Amniotic stem cell (primary cell): ENCODE measurements around the gene SMIM35.
"Not testable (repeated sequence)": the region's sequence is repeated elsewhere in the genome, so short reads cannot be mapped to it uniquely, and the experiment has no call there.

Experiments
- DNase-seq: peaks from one replicate; lab custom pipeline; 2025; lab: John Stamatoyannopoulos, UW

Gene SMIM35

DNA sequence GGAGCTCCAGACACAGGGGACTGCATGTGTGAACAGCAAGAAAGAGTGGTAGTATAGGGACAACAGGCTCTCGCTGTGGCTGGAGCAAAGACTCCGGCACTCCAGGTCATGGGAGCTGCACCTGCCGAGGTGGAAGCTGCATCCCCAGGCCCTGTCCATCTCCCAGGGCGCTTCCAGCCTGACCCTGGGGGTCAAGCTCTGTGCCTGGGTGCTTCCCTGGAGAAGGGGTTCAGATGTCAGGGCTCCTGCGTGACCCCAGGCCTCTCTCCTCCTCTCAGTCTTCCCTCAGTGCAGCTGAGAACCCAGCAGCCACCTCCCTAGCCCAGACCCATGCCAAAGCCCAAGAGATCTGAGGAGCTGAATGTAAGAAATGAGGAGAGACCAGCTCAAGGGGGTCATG, 6.5 kb downstream of the SMIM35 start:
- DNase-seq = no peak

DNA sequence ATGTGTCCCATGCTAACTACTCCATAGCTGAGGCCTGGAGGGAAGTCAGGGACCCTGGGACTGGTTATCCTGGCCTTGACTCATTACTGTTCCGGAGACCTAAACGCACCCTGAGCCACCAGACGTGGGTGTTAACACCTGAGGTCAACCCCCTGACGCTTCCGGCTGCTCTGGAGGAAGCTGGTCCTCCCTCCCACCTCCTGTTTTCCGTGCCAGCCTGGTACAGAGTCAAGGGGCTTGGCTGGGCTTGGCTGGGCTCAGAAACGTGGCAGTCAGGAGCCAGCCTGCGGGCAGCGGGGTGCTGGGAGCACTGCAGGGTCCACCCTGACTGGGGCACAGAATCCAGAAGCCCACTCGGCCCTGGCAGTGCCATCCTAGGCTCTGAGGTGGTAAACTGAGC, 7.3 kb downstream of the SMIM35 start:
- DNase-seq = no peak

DNA sequence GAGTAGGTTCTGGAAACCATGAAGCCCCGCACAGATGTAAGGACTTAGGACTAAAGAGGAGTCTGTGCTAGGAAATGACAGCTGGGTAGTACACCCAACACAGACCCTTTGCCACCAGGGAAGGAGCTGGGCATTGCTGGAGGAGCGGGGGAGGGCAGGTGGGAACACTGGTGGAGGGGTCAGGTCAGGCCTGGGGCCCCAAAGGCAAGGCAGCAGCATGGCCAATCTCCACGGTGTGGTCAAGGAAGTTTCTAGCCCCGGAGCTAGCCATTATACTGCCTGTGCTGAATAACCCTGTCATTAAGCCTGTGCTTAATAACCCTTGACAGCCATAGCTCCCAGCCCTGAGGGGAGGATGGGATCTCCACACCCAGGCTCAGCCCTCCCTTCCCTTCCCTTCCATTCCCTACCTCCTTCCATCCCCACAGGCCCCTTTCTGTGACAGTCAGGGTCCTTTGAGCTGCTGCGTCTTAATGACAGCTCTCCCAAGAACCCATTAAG, 7.8 kb downstream of the SMIM35 start:
- no peak for DNase-seq

DNA sequence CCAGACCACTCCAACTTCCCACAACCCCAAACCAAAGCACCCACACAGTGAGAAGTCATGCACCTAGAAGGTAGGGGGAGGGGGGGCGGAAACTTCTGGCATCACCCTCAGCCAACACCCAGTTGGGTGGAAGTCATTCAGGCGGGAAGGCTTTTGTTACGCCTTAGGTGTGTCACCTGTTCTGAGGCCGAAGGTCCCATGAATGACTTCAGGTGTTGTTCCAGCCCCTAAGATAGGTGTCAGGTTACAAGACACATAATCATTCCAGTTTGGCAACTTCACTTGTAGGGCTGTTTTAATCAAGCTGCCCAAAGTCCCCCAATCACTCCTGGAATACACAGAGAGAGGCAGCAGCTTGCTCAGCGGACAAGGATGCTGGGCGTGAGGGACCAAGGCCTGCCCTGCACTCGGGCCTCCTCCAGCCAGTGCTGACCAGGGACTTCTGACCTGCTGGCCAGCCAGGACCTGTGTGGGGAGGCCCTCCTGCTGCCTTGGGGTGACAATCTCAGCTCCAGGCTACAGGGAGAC, 9.9 kb downstream of the SMIM35 start, which contains the start of gene TMPRSS4:
Gene TMPRSS4 (plus strand): TSS at position 325 of the 528 bp plus-strand sequence. CDS start 225 bp downstream, outside the sequence.
- DNase-seq = no peak

DNA sequence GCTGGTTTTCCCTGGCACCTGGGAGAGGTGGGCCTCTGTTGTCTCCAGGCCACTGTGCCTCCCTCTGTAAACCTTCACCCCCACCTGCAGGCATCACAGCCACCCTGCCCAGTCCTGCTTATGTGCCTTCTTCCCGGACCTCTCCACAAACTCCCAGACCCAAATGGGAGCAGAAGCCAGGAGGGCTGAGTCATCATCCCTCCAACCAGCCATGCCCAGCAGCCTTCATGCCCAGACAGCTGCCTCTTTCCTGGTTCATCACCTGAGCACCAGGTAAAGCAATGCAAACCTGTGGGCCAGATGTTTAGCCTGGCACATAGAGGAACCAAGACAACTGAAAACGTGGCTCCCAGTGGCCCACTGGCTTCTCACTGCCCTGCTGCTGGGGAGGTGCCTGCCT, 12.0 kb downstream of the SMIM35 start:
- DNase-seq = no peak

DNA sequence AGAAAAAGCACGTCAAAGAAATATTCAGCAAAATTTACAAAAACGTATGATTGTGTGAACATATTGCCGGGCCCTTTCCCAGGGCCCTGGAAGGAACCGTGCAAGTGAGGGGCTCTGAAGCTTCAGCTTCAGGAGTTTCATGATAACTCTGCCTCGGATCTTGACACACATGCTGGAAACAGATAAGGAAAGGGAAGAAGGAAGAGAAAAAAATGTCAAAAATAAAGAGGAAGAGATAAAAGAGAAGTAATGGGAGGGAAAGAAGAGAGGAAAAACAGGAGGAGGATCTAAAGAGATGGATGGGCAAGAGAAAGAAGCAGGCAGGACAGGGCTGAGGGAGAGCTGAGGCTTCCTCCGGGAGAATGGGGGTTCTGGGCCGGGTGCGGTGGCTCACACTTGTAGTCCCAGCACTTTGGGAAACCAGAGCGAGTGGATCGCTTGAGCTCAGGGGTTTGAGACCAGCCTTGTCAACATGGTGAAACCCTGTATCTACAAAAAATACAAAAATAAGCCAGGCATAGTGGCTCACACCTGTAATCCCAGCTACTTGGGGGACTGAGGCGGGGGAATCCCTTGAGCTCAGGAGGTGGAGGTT, 12.6 kb downstream of the SMIM35 start:
- DNase-seq = no peak

DNA sequence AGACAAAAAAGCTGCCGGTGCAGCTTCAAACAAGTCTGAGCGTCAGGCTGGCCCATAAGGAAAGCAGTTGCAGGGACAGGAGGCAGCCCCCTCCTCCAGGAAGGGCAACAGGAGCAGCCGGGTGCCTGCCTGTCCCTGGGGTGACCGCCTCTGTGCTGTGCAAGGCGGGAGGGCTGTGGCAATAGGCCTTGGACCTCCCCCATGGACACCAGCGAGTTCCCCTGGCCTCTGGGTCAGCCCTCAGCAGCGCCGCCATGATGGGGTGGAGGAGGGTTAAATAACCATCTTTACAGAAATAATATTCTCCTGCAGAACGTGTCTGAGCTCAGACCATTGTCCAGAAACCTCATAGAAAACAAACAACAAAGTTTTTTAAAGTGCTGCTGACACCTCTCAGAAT, 13.2 kb downstream of the SMIM35 start:
- DNase-seq = no peak

DNA sequence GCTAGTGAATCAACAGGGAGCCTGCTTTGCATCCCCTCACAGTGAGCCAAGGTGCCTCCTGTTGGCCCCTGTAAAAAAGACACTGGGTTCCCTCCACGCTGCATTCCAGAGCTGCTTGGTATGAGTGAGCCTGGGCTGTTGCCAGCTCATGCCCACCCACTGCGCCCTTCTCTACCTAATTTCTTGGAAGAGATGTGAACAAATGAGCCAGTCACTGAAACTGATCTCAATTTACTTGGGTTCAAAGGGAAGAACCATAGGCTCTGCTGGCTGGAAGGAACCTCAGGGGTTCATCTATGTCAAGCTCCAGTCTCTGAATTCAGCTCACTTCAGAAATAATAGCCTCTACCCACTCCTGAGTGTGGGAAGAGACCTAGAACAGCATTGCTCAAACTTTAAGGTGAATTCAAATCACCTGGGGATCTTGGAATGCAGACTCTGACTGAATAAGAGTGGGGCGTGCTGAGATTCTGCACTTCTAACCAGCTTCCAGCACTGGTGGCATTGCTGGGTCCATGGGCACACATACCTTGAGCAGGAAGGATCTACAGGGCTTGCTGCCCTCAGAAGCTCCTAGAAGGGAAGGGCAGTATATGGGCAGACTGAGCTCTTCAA, 15.2 kb downstream of the SMIM35 start:
- DNase-seq = no peak

DNA sequence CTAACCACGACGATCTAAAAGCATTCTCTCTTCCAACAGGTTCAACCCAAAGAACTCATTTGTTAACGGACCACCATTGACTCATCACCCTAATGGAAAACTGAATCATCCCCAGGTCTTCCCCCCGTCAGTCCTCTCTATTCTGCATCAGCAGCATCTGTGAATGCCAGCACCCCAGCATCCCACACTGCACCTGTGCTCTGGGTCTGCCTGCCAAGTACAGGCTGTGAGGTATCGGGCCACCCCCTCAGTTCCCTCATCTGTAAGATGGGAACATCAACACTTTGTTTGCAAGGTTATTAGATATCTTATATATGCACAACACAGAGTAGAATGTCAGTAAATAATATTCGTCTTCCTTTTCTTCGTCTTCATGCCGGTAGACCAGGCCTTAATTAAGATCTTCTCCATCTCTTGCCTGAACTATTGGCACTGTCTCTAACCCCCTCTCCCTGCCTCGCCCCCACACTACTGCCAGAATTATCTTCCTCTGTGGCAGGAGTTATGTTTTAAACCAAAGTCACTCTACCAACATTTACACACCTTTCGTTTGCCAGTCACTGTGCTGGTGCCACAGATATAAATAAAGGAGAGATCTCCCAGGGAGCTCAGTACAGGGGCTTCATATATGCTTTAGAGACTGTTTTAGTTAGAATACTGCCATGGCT, 17.7 kb downstream of the SMIM35 start:
- no peak for DNase-seq

DNA sequence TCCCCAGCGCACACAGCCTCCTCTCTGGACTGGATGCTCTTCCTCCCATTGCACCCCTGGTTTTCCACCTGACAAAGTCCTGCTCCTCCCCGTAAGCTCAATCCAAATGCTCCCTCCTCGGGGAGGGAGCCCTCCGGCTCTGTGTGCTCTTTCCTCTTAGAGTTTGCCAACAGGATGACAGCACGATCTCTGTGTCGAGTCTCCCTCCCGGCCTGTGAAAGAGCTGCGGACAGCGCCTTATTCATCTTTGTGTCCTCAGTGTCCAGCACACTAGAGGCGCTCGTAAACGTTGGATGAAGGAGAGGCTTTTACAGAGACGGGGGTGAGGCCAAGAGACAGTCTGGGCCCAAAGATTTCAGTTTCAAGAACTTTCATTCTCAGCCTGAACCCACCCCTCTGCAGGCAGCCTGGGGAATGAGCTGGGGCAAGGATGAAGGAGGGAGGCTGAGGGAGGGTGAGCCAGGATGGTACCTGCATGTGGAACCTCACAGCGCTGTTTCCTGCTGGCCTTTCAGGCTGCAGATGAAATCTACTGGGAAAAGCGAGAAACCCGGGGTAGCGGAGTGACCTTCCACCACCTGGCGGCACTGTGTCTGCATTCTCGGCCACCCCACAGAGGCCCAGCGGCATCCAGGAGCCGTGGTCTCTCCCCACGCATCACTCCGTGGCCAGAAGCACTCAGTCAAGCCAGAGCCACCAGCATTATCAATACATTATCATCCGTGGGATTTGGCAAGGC, 18.4 kb downstream of the SMIM35 start:
- no peak for DNase-seq

DNA sequence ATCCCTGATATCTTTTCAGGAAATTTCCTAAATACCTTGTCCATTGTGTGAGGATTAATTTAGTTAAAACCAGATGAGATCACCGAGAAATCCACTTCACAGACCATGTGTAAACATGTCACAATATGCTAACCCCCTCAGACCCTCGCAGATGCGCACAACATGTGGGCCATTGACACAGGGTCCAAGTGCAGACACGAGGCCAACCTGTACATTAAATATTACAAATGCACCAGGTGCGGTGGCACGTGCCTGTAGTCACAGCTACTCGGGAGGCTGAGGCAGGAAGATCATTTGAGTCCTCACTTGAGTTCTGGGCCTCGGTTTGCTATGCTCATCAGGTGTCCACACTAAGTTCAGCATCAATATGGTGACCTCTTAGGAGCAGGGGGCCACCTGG, 19.8 kb downstream of the SMIM35 start:
- no peak for DNase-seq

DNA sequence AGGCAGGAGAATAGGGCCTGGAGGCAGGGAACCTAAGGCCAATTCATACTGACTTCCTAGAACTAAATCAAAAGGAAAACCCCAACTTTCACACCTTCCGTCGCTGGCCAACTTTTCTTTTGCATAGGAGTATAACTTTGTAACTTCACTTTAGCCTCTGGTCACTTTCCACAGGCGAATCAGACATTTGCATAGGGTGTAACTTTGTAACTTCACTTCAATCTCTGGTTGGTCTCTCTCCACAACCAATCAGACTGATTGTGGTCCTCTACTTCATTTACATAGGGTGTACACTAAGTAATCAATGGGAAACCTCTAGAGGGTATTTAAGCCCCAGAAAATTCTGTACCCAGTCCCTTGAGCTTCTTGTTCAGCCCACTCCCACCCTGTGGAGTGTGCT, 21.4 kb downstream of the SMIM35 start:
- DNase-seq = no peak

DNA sequence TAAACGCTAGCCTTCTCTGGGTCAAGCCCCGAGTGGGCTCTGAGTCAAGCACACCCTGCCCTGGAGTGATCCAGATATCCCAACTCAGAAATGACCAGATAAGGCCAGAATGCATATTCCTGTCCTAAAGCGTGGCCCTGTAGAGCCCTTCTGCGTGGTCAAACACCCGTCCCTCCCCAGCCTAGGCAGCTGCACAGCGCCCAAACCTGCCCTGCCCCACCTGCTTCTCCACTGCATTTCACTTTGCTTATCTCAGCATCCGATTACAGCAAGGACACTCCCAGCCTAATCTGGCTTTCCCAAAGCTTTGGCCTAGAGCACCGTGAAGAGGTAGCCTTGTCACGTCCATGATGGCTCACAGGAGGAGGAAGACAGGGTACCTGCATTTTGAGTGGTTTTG, 21.8 kb downstream of the SMIM35 start:
- DNase-seq = no peak

DNA sequence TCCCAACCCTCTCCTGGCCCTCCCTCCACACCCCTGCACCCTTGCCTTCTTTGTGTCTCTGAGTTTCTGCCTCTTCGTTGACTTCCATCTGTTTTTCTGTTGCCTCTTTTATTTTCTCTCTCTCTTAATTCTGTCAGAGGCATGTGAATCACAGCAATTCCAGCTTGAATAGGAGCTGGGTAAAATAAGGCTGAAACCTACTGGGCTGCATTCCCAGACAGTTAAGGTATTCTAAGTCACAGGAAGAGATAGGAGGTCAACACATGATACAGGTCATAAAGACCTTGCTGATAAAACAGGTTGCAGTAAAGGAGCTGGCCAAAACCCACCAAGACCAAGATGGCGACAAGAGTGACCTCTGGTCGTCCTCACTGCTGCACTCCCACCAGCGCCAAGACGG, 24.1 kb downstream of the SMIM35 start:
- not testable (repeated sequence) for DNase-seq

DNA sequence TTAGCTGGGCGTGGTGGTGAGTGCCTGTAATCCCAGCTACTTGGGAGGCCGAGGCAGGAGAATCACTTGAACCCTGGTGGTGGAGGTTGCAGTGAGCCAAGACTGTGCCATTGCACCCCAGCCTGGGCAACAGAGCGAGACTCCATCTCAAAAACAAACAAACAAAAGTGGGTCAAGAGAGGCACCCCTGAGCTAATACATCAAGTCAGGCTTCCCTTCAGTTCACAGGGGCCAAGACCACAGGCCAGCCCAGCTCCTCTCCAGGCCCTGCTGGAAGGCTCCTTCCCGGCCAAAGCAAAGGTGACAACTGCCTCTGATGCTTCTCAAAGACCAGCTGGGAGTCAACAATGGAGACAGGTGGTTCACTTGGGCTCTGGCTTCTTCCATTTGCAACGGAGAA, 24.6 kb downstream of the SMIM35 start:
- not testable (repeated sequence) for DNase-seq

DNA sequence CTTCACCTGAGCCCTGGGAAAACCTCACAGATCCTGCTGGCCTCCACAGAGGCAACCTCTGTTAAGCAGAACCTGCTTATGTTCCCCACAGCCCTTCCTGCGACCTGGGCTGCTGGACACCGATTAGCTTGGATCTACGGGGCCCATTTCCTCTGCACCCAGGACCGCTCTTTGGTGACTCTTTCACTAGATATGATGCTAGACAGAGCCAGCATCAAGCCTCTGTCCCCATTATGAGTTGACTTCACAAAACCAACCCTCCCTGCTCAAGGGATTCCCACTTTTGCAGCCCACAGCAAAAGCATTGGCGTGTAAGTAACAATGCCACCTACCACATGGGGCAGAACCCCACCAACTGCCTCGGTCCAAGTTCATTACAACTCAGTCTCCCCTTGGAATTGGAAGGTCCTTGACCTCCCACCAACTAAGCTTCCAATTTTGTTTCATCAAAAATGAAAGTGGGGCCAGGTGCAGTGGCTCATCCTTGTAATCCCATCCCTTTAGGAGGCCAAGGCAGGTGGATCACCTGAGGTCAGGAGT, 25.1 kb downstream of the SMIM35 start:
- no peak for DNase-seq

DNA sequence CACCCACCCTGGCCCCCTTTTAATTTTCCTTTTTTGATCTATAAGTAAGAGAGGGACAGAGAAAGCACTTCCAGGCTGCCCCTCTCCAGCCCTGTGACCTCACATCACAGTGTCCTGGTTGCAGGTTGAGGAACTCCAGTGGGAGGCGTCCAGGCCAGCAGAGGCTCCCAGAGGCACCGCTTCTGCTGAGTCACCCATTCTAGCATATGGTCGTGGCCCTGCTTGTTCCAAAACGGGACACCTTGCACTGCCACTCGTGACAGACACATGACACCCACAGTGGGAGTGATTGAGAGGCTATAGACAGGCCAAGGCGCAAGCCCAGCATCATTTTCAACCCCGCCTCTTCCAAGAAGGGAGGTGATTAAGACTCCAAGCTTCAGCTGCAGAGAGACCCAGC, 25.9 kb downstream of the SMIM35 start:
- DNase-seq = no peak

DNA sequence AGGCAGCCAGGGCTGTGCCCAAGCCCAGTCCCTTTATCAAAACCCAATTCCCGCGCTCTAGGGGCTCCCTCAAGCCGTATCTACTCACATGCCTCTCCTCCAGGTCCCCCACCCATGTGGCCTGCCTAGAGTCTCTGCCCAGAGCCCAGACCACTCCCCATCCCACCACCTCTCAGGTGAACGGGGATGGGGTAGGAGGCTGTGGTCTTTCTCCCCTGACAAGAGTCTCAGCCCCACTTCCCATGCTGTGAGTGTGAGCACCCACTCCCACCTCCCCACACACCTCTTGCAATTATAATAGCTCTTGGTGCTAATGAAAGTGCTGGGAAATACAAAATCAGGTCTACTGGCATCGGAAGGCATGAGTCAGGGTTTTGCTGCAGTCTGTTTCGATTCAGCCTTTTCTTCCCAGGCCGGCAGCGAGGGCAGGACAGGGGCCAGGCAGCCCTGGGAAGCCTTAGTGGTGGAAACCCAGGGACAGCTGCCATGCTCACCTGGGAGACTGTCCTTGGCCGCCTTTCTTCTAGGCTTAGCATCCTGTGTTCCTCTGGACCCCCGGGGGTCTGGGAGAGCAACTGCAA, 26.6 kb downstream of the SMIM35 start:
- no peak for DNase-seq

DNA sequence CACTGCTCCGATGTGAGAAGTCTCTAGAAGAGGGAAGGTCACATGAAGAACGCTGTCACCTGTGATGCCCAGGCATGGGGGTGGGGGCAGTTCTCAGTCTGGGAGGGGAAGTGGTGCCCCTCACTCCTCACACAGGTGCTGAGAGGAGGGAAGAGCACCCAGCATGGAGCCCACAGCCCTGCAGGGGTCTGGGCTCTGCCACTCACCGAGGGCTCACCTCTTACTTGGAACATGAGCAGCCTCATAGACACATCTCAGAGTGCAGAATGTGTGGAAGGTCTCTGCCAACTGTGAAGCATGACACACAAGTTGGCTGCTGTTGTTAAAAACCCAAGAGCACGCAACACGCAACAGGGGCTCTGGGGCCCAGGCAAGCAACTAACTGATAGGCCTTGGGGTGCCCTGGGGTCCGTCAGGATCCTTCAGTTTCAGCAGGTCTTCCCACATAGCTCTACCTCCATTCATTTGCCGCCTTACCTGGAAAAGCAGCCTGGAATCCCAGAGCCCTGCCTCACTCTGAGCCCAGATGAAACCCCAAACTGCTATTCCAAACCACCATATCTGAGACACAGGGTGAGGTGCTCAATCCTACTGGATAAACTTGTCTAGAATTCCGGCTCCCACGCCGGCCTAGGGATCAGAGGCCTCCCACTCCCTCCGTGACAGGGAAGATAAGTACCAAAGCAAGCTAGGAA, 27.4 kb downstream of the SMIM35 start:
- DNase-seq = no peak

DNA sequence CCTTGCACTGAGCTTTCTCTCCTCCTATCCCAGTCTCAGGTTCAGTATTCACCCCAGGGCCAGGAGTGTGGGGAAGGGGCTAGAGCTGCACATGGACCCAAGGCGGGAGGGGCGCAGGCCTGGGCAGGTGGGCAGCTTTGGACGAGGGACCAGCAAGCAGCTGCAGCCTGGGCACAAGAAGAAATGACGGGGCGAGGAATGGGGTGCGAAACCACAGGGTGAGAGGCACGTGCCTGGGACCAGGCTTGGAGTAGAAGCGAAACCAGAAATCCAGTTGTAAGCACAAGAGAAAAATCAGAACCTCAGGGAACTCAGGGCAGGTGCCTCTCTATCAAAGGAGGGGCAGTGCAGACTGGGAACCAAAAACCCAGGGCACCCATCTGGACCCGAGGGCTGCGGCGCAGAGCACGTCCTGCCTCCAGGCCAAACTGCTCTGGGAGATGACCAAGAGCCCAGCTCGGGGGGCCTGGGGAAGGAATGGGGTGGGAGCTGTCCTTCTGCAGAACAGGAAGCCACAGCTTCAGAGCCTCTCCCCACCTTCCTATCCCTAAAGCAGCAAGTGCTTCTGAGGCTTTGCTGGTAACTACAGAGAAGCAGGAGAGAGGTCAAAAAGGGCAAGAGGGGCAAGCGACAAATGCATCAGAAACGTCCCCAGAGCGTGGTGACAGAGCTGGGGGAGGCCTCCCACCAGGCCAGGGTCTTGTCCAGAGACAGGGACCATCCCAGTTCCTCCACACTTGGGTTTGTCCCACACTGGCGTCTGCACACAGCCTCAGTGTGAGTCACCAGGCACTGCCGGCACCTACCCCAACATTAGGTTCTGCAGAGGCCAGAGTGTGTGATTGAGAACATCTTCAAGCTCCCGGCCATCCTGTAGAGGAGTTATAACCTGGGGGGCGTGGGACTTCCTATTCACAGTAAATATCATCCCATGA, 28.2 kb downstream of the SMIM35 start:
- DNase-seq = no peak
